Skin epidermis (tissue), 12 donors: ENCODE measurements around the gene ERICH6B.
"Not testable (repeated sequence)": the region's sequence is repeated elsewhere in the genome, so short reads cannot be mapped to it uniquely, and the experiment has no call there.

Experiments used
- H3K27ac ChIP-seq, 21 experiments: fragments of 200-600 bp; sonication (generic) in 11 of 21; one replicate each; pipeline ENCODE4 v1.5.0; 2020; ENCODE audit warnings: mild to moderate bottlenecking in 3 of 21, inconsistent platforms in 2 of 21, moderate library complexity in 2 of 21
- H3K4me3 ChIP-seq, 7 experiments: fragments of 200-600 bp; sonication (generic) in 2 of 7; one replicate each; pipeline ENCODE4 v1.5.0; 2020; ENCODE audit warnings: inconsistent platforms in 2 of 7, mild to moderate bottlenecking in 2 of 7, moderate library complexity in 1 of 7

ERICH6B gene

GRCh38 chr13:45615501-45616101 is at the start of gene ERICH6B:
TSS of gene ERICH6B (minus strand) at chr13:45615739. CDS start at chr13:45597005, 18,734 bp downstream.
- no peak within 1 kb of the TSS for H3K4me3 ChIP-seq
- H3K27ac ChIP-seq: no peak within 1 kb of the TSS

- not testable (repeated sequence) for H3K27ac ChIP-seq, H3K4me3 ChIP-seq
Observed at GRCh38 chr13:45662903-45663302, 47.4 kb upstream of the ERICH6B start.

- H3K27ac ChIP-seq: no peak overlapping the region
Observed at GRCh38 chr13:45662162-45662561, 46.6 kb upstream of the ERICH6B start.

GRCh38 chr13:45660458-45660857 is 44.9 kb upstream of the ERICH6B start:
- not testable (repeated sequence) for H3K27ac ChIP-seq

More at GRCh38 chr13:45662162-45662561, 46.6 kb upstream of the ERICH6B start:
- no peak overlapping the region for H3K4me3 ChIP-seq

GRCh38 chr13:45659536-45659935 is 44.0 kb upstream of the ERICH6B start:
- no peak overlapping the region for H3K4me3 ChIP-seq
- H3K27ac ChIP-seq: no peak overlapping the region

More at GRCh38 chr13:45660458-45660857, 44.9 kb upstream of the ERICH6B start:
- not testable (repeated sequence) for H3K4me3 ChIP-seq

- Histone ChIP-seq H3K27ac (no peak overlapping the region), H3K4me3 (no peak overlapping the region)
Observed at GRCh38 chr13:45658586-45659235, 43.2 kb upstream of the ERICH6B start.

GRCh38 chr13:45654633-45655349 is 39.3 kb upstream of the ERICH6B start:
- no peak overlapping the region for H3K27ac ChIP-seq
- no peak overlapping the region for H3K4me3 ChIP-seq

- not testable (repeated sequence) for H3K27ac ChIP-seq, H3K4me3 ChIP-seq
Observed at GRCh38 chr13:45645263-45645662, 29.7 kb upstream of the ERICH6B start.

- H3K4me3 ChIP-seq, H3K27ac ChIP-seq: not testable (repeated sequence)
Observed at GRCh38 chr13:45642159-45642558, 26.6 kb upstream of the ERICH6B start.

- not testable (repeated sequence) for H3K4me3 ChIP-seq, H3K27ac ChIP-seq
Observed at GRCh38 chr13:45635291-45635690, 19.8 kb upstream of the ERICH6B start.

GRCh38 chr13:45630791-45631190 is 15.3 kb upstream of the ERICH6B start:
- no peak overlapping the region for H3K4me3 ChIP-seq
- H3K27ac ChIP-seq: no peak overlapping the region

GRCh38 chr13:45629940-45630339 is 14.4 kb upstream of the ERICH6B start:
- Histone ChIP-seq H3K27ac (no peak overlapping the region), H3K4me3 (no peak overlapping the region)

- Histone ChIP-seq H3K4me3 (no peak overlapping the region), H3K27ac (no peak overlapping the region)
Observed at GRCh38 chr13:45628094-45628493, 12.6 kb upstream of the ERICH6B start.

- Histone ChIP-seq H3K27ac (no peak overlapping the region), H3K4me3 (no peak overlapping the region)
Observed at GRCh38 chr13:45627656-45628055, 12.1 kb upstream of the ERICH6B start.

- Histone ChIP-seq H3K4me3 (no peak overlapping the region), H3K27ac (no peak overlapping the region)
Observed at GRCh38 chr13:45626731-45627374, 11.3 kb upstream of the ERICH6B start.

- no peak overlapping the region for H3K27ac ChIP-seq
- H3K4me3 ChIP-seq: no peak overlapping the region
Observed at GRCh38 chr13:45623516-45624090, 8.1 kb upstream of the ERICH6B start.

GRCh38 chr13:45621950-45622349 is 6.4 kb upstream of the ERICH6B start:
- Histone ChIP-seq H3K27ac (no peak overlapping the region), H3K4me3 (no peak overlapping the region)

GRCh38 chr13:45607931-45608330 is 7.6 kb downstream of the ERICH6B start:
- Histone ChIP-seq H3K27ac (no peak overlapping the region), H3K4me3 (no peak overlapping the region)

GRCh38 chr13:45604892-45605291 is 10.6 kb downstream of the ERICH6B start:
- no peak overlapping the region for H3K27ac ChIP-seq
- H3K4me3 ChIP-seq: no peak overlapping the region

- H3K27ac ChIP-seq: no peak overlapping the region
- H3K4me3 ChIP-seq: no peak overlapping the region
Observed at GRCh38 chr13:45603338-45603737, 12.2 kb downstream of the ERICH6B start.
